ENCODE measurements around the gene SEPTIN11.

The SEPTIN11 gene

GRCh38 chr4:76949276-76950051 lies at the start of gene SEPTIN11:
Gene SEPTIN11, plus strand, starts transcription at chr4:76949752. Its CDS starts 152 bp downstream, at chr4:76949904.
- peak within 1 kb of the TSS; percentile 78 for H3K27ac ChIP-seq (ENCODE audit: low read depth, low read length)

GRCh38 chr4:76902233-76902890 lies 47.2 kb upstream of the SEPTIN11 start:
- peaks cover 14% of the 10 kb centered on the region for H3K4me1 ChIP-seq (ENCODE audit: control insufficient read depth, insufficient read depth, low read length)
- no peaks in the 10 kb centered on the region for H3K9me3 ChIP-seq (ENCODE audit: control insufficient read depth, insufficient read depth, low read length)
- H3K36me3 ChIP-seq (ENCODE audit: control insufficient read depth, insufficient read depth, low read length) = no peaks in the 10 kb centered on the region
- H3K9ac ChIP-seq (ENCODE audit: low read depth, low read length) = no peak overlapping the region
- no peak overlapping the region for H3K27ac ChIP-seq (ENCODE audit: low read depth, low read length)
- peaks cover 35% of the 10 kb centered on the region for H3K27me3 ChIP-seq (ENCODE audit: control insufficient read depth, insufficient read depth, low read length)
- H3K4me3 ChIP-seq (ENCODE audit: low read depth, low read length) = no peak overlapping the region

More at GRCh38 chr4:76949276-76950051, at the start of gene SEPTIN11:
- Histone ChIP-seq H3K4me3 (ENCODE audit: low read depth, low read length) (peak within 1 kb of the TSS; percentile 85), H3K4me1 (ENCODE audit: control insufficient read depth, insufficient read depth, low read length) (peaks cover 20% of the 10 kb centered on the region; the same call in 1 of the 2 replicates), H3K9ac (ENCODE audit: low read depth, low read length) (peak within 1 kb of the TSS; percentile 63), H3K27me3 (ENCODE audit: control insufficient read depth, insufficient read depth, low read length) (peaks cover 22% of the 10 kb centered on the region), H3K9me3 (ENCODE audit: control insufficient read depth, insufficient read depth, low read length) (no peaks in the 10 kb centered on the region), H3K36me3 (ENCODE audit: control insufficient read depth, insufficient read depth, low read length) (no peaks in the 10 kb centered on the region)

GRCh38 chr4:76904646-76905190 lies 44.8 kb upstream of the SEPTIN11 start:
- H3K36me3 ChIP-seq (ENCODE audit: control insufficient read depth, insufficient read depth, low read length) = no peaks in the 10 kb centered on the region
- H3K27me3 ChIP-seq (ENCODE audit: control insufficient read depth, insufficient read depth, low read length) = peaks cover 11% of the 10 kb centered on the region
- H3K27ac ChIP-seq (ENCODE audit: low read depth, low read length) = no peak overlapping the region
- no peak overlapping the region for H3K9ac ChIP-seq (ENCODE audit: low read depth, low read length)
- no peak overlapping the region; the same call in 1 of the 2 replicates for H3K4me3 ChIP-seq (ENCODE audit: low read depth, low read length)
- H3K4me1 ChIP-seq (ENCODE audit: control insufficient read depth, insufficient read depth, low read length) = peaks cover 9% of the 10 kb centered on the region; the same call in 1 of the 2 replicates
- no peaks in the 10 kb centered on the region for H3K9me3 ChIP-seq (ENCODE audit: control insufficient read depth, insufficient read depth, low read length)

GRCh38 chr4:76905521-76905920 lies 44.0 kb upstream of the SEPTIN11 start:
- 0 out of 2 replicates have a peak, but pooled peaks cover 5% of the 10 kb centered on the region for H3K27me3 ChIP-seq (ENCODE audit: control insufficient read depth, insufficient read depth, low read length)
- H3K27ac ChIP-seq (ENCODE audit: low read depth, low read length) = no peak overlapping the region
- H3K36me3 ChIP-seq (ENCODE audit: control insufficient read depth, insufficient read depth, low read length) = no peaks in the 10 kb centered on the region
- no peak overlapping the region for H3K4me3 ChIP-seq (ENCODE audit: low read depth, low read length)
- no peak overlapping the region for H3K9ac ChIP-seq (ENCODE audit: low read depth, low read length)
- H3K9me3 ChIP-seq (ENCODE audit: control insufficient read depth, insufficient read depth, low read length) = no peaks in the 10 kb centered on the region
- H3K4me1 ChIP-seq (ENCODE audit: control insufficient read depth, insufficient read depth, low read length) = peaks cover 9% of the 10 kb centered on the region; the same call in 1 of the 2 replicates

- Histone ChIP-seq H3K36me3 (ENCODE audit: control insufficient read depth, insufficient read depth, low read length) (no peaks in the 10 kb centered on the region), H3K27ac (ENCODE audit: low read depth, low read length) (no peak overlapping the region), H3K27me3 (ENCODE audit: control insufficient read depth, insufficient read depth, low read length) (no peaks in the 10 kb centered on the region), H3K9ac (ENCODE audit: low read depth, low read length) (no peak overlapping the region), H3K9me3 (ENCODE audit: control insufficient read depth, insufficient read depth, low read length) (no peaks in the 10 kb centered on the region), H3K4me1 (ENCODE audit: control insufficient read depth, insufficient read depth, low read length) (peaks cover 5% of the 10 kb centered on the region; the same call in 1 of the 2 replicates), H3K4me3 (ENCODE audit: low read depth, low read length) (no peak overlapping the region)
Observed at GRCh38 chr4:76909711-76910110, 39.8 kb upstream of the SEPTIN11 start.

GRCh38 chr4:76920715-76921114 lies 28.8 kb upstream of the SEPTIN11 start:
- H3K4me3 ChIP-seq (ENCODE audit: low read depth, low read length) = no peak overlapping the region
- 0 out of 2 replicates have a peak, but pooled peaks cover 5% of the 10 kb centered on the region for H3K4me1 ChIP-seq (ENCODE audit: control insufficient read depth, insufficient read depth, low read length)
- H3K27ac ChIP-seq (ENCODE audit: low read depth, low read length) = no peak overlapping the region
- H3K27me3 ChIP-seq (ENCODE audit: control insufficient read depth, insufficient read depth, low read length) = no peaks in the 10 kb centered on the region
- H3K9me3 ChIP-seq (ENCODE audit: control insufficient read depth, insufficient read depth, low read length) = no peaks in the 10 kb centered on the region
- no peaks in the 10 kb centered on the region for H3K36me3 ChIP-seq (ENCODE audit: control insufficient read depth, insufficient read depth, low read length)
- H3K9ac ChIP-seq (ENCODE audit: low read depth, low read length) = no peak overlapping the region

- Histone ChIP-seq H3K27ac (ENCODE audit: low read depth, low read length) (no peak overlapping the region), H3K4me1 (ENCODE audit: control insufficient read depth, insufficient read depth, low read length) (0 out of 2 replicates have a peak, but pooled peaks cover 5% of the 10 kb centered on the region)
Observed at GRCh38 chr4:76923619-76924357, 25.8 kb upstream of the SEPTIN11 start.

GRCh38 chr4:76926841-76927240 lies 22.7 kb upstream of the SEPTIN11 start:
- Histone ChIP-seq H3K27ac (ENCODE audit: low read depth, low read length) (no peak overlapping the region), H3K4me3 (ENCODE audit: low read depth, low read length) (no peak overlapping the region), H3K27me3 (ENCODE audit: control insufficient read depth, insufficient read depth, low read length) (no peaks in the 10 kb centered on the region), H3K9ac (ENCODE audit: low read depth, low read length) (no peak overlapping the region), H3K4me1 (ENCODE audit: control insufficient read depth, insufficient read depth, low read length) (0 out of 2 replicates have a peak, but pooled peaks cover 5% of the 10 kb centered on the region), H3K9me3 (ENCODE audit: control insufficient read depth, insufficient read depth, low read length) (no peaks in the 10 kb centered on the region), H3K36me3 (ENCODE audit: control insufficient read depth, insufficient read depth, low read length) (no peaks in the 10 kb centered on the region)

More at GRCh38 chr4:76923619-76924357, 25.8 kb upstream of the SEPTIN11 start:
- Histone ChIP-seq H3K4me3 (ENCODE audit: low read depth, low read length) (no peak overlapping the region), H3K9me3 (ENCODE audit: control insufficient read depth, insufficient read depth, low read length) (no peaks in the 10 kb centered on the region), H3K27me3 (ENCODE audit: control insufficient read depth, insufficient read depth, low read length) (no peaks in the 10 kb centered on the region), H3K9ac (ENCODE audit: low read depth, low read length) (no peak overlapping the region), H3K36me3 (ENCODE audit: control insufficient read depth, insufficient read depth, low read length) (no peaks in the 10 kb centered on the region)

- H3K27ac ChIP-seq (ENCODE audit: low read depth, low read length) = no peak overlapping the region
- no peak overlapping the region for H3K9ac ChIP-seq (ENCODE audit: low read depth, low read length)
- no peaks in the 10 kb centered on the region for H3K36me3 ChIP-seq (ENCODE audit: control insufficient read depth, insufficient read depth, low read length)
- H3K9me3 ChIP-seq (ENCODE audit: control insufficient read depth, insufficient read depth, low read length) = no peaks in the 10 kb centered on the region
- H3K27me3 ChIP-seq (ENCODE audit: control insufficient read depth, insufficient read depth, low read length) = no peaks in the 10 kb centered on the region
- no peak overlapping the region for H3K4me3 ChIP-seq (ENCODE audit: low read depth, low read length)
- H3K4me1 ChIP-seq (ENCODE audit: control insufficient read depth, insufficient read depth, low read length) = no peaks in the 10 kb centered on the region
Observed at GRCh38 chr4:76930685-76931084, 18.9 kb upstream of the SEPTIN11 start.

GRCh38 chr4:76931087-76931486 lies 18.5 kb upstream of the SEPTIN11 start:
- no peaks in the 10 kb centered on the region for H3K4me1 ChIP-seq (ENCODE audit: control insufficient read depth, insufficient read depth, low read length)
- no peaks in the 10 kb centered on the region for H3K36me3 ChIP-seq (ENCODE audit: control insufficient read depth, insufficient read depth, low read length)

More at GRCh38 chr4:76931087-76931486, 18.5 kb upstream of the SEPTIN11 start:
- no peak overlapping the region for H3K9ac ChIP-seq (ENCODE audit: low read depth, low read length)
- H3K27me3 ChIP-seq (ENCODE audit: control insufficient read depth, insufficient read depth, low read length) = no peaks in the 10 kb centered on the region
- no peak overlapping the region for H3K4me3 ChIP-seq (ENCODE audit: low read depth, low read length)
- H3K9me3 ChIP-seq (ENCODE audit: control insufficient read depth, insufficient read depth, low read length) = no peaks in the 10 kb centered on the region
- H3K27ac ChIP-seq (ENCODE audit: low read depth, low read length) = no peak overlapping the region
